Rectal smooth muscle tissue (tissue), 1 donor: ENCODE data around the gene USP40.
A peak's percentile ranks its signal among the peaks of the same experiment; 100 is the strongest.

Source experiments
- H3K27ac ChIP-seq: one replicate; pipeline ENCODE4 v1.7.0; 2013; ENCODE audit warnings: low read depth, low read length, inconsistent platforms
- H3K27me3 ChIP-seq: one replicate; pipeline ENCODE4 v1.7.0; 2013; ENCODE audit warnings: low read length; ENCODE audit not compliant: control insufficient read depth, insufficient read depth
- H3K36me3 ChIP-seq: one replicate; pipeline ENCODE4 v1.7.0; 2013; ENCODE audit warnings: low read length; ENCODE audit not compliant: control insufficient read depth, insufficient read depth
- H3K4me1 ChIP-seq: one replicate; pipeline ENCODE4 v1.7.0; 2013; ENCODE audit warnings: low read length; ENCODE audit not compliant: control insufficient read depth, insufficient read depth
- H3K4me3 ChIP-seq: one replicate; pipeline ENCODE4 v1.7.0; 2013; ENCODE audit warnings: low read length
- H3K9ac ChIP-seq: one replicate; pipeline ENCODE4 v1.7.0; 2013; ENCODE audit warnings: low read length

USP40 gene

GRCh38 chr2:233489143-233489542 lies 77.4 kb downstream of the USP40 start:
- H3K9ac ChIP-seq: no peak overlapping the region
- no peak overlapping the region for H3K4me3 ChIP-seq
- H3K27ac ChIP-seq: no peak overlapping the region
- H3K36me3 ChIP-seq: peaks cover 8% of the 10 kb centered on the region
- H3K27me3 ChIP-seq: no peaks in the 10 kb centered on the region
- no peaks in the 10 kb centered on the region for H3K4me1 ChIP-seq

GRCh38 chr2:233487748-233488345 lies 78.7 kb downstream of the USP40 start:
- H3K4me1 ChIP-seq: no peaks in the 10 kb centered on the region
- no peak overlapping the region for H3K9ac ChIP-seq
- H3K27me3 ChIP-seq: no peaks in the 10 kb centered on the region
- H3K36me3 ChIP-seq: peaks cover 2% of the 10 kb centered on the region
- H3K27ac ChIP-seq: no peak overlapping the region
- no peak overlapping the region for H3K4me3 ChIP-seq

- Histone ChIP-seq H3K4me3 (no peak overlapping the region), H3K27me3 (no peaks in the 10 kb centered on the region), H3K4me1 (no peaks in the 10 kb centered on the region), H3K27ac (no peak overlapping the region), H3K36me3 (no peaks in the 10 kb centered on the region), H3K9ac (no peak overlapping the region)
Observed at GRCh38 chr2:233486778-233487552, 79.6 kb downstream of the USP40 start.

GRCh38 chr2:233486357-233486756 lies 80.2 kb downstream of the USP40 start:
- Histone ChIP-seq H3K27me3 (no peaks in the 10 kb centered on the region), H3K9ac (no peak overlapping the region), H3K36me3 (no peaks in the 10 kb centered on the region), H3K27ac (no peak overlapping the region), H3K4me3 (no peak overlapping the region), H3K4me1 (peaks cover 3% of the 10 kb centered on the region)

GRCh38 chr2:233485726-233486125 lies 80.9 kb downstream of the USP40 start:
- H3K36me3 ChIP-seq: no peaks in the 10 kb centered on the region
- no peak overlapping the region for H3K4me3 ChIP-seq
- peaks cover 7% of the 10 kb centered on the region for H3K4me1 ChIP-seq

GRCh38 chr2:233482616-233483015 lies 84.0 kb downstream of the USP40 start:
- Histone ChIP-seq H3K27me3 (no peaks in the 10 kb centered on the region), H3K27ac (no peak overlapping the region), H3K36me3 (peaks cover 5% of the 10 kb centered on the region), H3K4me1 (peaks cover 12% of the 10 kb centered on the region), H3K4me3 (no peak overlapping the region), H3K9ac (no peak overlapping the region)

More at GRCh38 chr2:233485726-233486125, 80.9 kb downstream of the USP40 start:
- H3K27ac ChIP-seq: no peak overlapping the region
- H3K27me3 ChIP-seq: no peaks in the 10 kb centered on the region
- no peak overlapping the region for H3K9ac ChIP-seq

GRCh38 chr2:233481368-233482142 lies 85.0 kb downstream of the USP40 start:
- Histone ChIP-seq H3K27me3 (no peaks in the 10 kb centered on the region), H3K4me1 (peaks cover 12% of the 10 kb centered on the region), H3K36me3 (peaks cover 6% of the 10 kb centered on the region), H3K9ac (no peak overlapping the region), H3K27ac (peak overlapping the region; percentile 71), H3K4me3 (peak overlapping the region; percentile 35)

- Histone ChIP-seq H3K36me3 (peaks cover 8% of the 10 kb centered on the region), H3K4me1 (peaks cover 12% of the 10 kb centered on the region), H3K9ac (no peak overlapping the region), H3K27me3 (no peaks in the 10 kb centered on the region), H3K27ac (peak overlapping the region; percentile 71), H3K4me3 (no peak overlapping the region)
Observed at GRCh38 chr2:233480490-233481202, 85.9 kb downstream of the USP40 start.

- H3K9ac ChIP-seq: no peak overlapping the region
- H3K36me3 ChIP-seq: peaks cover 8% of the 10 kb centered on the region
- peaks cover 12% of the 10 kb centered on the region for H3K4me1 ChIP-seq
- H3K27ac ChIP-seq: no peak overlapping the region
- H3K4me3 ChIP-seq: no peak overlapping the region
- no peaks in the 10 kb centered on the region for H3K27me3 ChIP-seq
Observed at GRCh38 chr2:233479616-233480489, 86.7 kb downstream of the USP40 start.

- Histone ChIP-seq H3K4me3 (no peak overlapping the region), H3K27me3 (no peaks in the 10 kb centered on the region), H3K9ac (no peak overlapping the region), H3K27ac (no peak overlapping the region), H3K4me1 (peaks cover 12% of the 10 kb centered on the region), H3K36me3 (peaks cover 8% of the 10 kb centered on the region)
Observed at GRCh38 chr2:233477548-233478433, 88.8 kb downstream of the USP40 start.
